Measurements from ENCODE around the gene IFT25.
A peak's percentile ranks its signal among the peaks of the same experiment; 100 is the strongest.

Gene IFT25

DNA sequence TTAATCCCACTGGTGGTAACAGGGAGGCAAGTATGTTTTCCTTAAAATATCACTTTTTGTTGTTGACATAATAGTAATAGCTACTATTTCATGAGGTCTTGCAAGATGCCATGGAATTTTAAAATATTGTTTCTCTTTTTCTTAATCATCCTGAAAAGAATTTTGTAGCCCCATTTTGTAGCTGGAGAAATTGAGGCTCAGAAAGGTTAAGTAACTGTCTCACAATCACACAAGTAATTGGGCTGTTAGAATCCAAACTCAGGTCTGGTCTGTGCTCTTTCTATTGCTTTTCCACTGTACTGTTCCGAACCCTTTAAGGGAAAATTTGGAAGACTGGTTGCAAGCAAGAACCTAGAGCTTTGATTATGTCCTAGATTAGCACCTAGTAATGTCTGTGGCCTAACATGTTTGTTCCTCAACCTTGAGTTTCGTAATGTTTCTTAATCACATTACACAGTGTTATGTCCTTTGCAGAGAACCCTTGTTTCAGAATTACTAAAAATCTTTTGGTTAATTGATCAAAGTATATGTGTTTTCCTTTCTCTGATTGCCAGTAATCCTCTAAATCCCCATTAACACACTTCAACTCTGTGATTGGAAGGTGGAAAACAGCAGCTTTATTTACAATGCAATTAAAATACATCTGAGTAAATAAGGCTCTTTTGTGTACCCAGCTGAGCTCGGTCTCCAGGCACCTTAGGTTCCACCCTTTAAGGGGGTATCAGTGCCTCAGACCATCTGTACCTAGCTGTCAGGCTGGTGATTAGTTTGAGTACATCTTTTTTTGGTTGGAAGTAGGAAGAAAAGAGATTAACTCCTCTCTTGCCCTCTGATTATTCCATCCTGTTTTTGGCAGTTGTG is 11.0 kb upstream of the IFT25 start:
- Histone ChIP-seq H3K9me3 (ENCODE audit: control insufficient read depth, low read length) (no peaks in the 10 kb centered on the region), H3K27ac (ENCODE audit: low read depth, low read length, severe bottlenecking) (peak overlapping the region; percentile 78), H3K4me3 (ENCODE audit: extremely low read depth, insufficient read depth, low read length, poor library complexity, severe bottlenecking) (no peak overlapping the region), H3K36me3 (ENCODE audit: control insufficient read depth, insufficient read depth, low read length) (peaks cover 84% of the 10 kb centered on the region), H3K4me1 (ENCODE audit: control insufficient read depth, insufficient read depth, low read length, poor library complexity, severe bottlenecking) (peaks cover 17% of the 10 kb centered on the region)
- WGBS, 2 experiments (ENCODE audit: insufficient coverage in 2 of 2), result 88 to 93% methylated on average over 1 to 2 of the region's 3 CpGs

DNA sequence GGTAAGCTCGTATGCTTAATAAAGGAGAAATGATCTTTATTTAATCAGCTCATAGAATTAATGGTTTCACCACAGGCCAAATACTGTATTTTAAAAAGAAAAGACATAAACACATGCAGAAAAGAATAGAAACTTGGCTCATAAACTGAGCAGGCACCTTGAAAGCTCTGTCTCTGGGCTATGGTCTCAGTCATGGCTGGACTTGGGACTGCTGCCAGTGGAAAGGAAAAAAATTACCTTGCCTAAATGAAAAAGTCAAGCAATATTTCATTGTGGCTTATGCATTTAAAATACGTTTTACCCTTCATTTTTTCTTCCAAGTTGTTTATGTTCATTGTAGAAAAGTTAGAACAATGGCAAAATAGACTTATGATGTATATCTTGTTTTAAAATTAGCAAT is 8.6 kb upstream of the IFT25 start:
- H3K4me1 ChIP-seq (ENCODE audit: control insufficient read depth, insufficient read depth, low read length, poor library complexity, severe bottlenecking), result peaks cover 17% of the 10 kb centered on the region
- no peaks in the 10 kb centered on the region for H3K9me3 ChIP-seq (ENCODE audit: control insufficient read depth, low read length)
- no CpG with 5 or more reads among the region's 2 CpGs for WGBS, 2 experiments (ENCODE audit: insufficient coverage in 2 of 2)
- peaks cover 76% of the 10 kb centered on the region for H3K36me3 ChIP-seq (ENCODE audit: control insufficient read depth, insufficient read depth, low read length)
- no peak overlapping the region for H3K4me3 ChIP-seq (ENCODE audit: extremely low read depth, insufficient read depth, low read length, poor library complexity, severe bottlenecking)
- no peak overlapping the region for H3K27ac ChIP-seq (ENCODE audit: low read depth, low read length, severe bottlenecking)

GRCh38 chr1:53951697-53952096 is 6.2 kb upstream of the IFT25 start:
- WGBS, 2 experiments (ENCODE audit: insufficient coverage in 2 of 2), result 90 to 100% methylated on average over 4 to 5 of the region's 5 CpGs
- Histone ChIP-seq H3K9me3 (ENCODE audit: control insufficient read depth, low read length) (no peaks in the 10 kb centered on the region), H3K4me3 (ENCODE audit: extremely low read depth, insufficient read depth, low read length, poor library complexity, severe bottlenecking) (no peak overlapping the region), H3K36me3 (ENCODE audit: control insufficient read depth, insufficient read depth, low read length) (peaks cover 70% of the 10 kb centered on the region), H3K4me1 (ENCODE audit: control insufficient read depth, insufficient read depth, low read length, poor library complexity, severe bottlenecking) (peaks cover 12% of the 10 kb centered on the region), H3K27ac (ENCODE audit: low read depth, low read length, severe bottlenecking) (no peak overlapping the region)

- Histone ChIP-seq H3K9me3 (ENCODE audit: control insufficient read depth, low read length) (no peaks in the 10 kb centered on the region), H3K27ac (ENCODE audit: low read depth, low read length, severe bottlenecking) (no peak overlapping the region), H3K36me3 (ENCODE audit: control insufficient read depth, insufficient read depth, low read length) (peaks cover 53% of the 10 kb centered on the region), H3K4me1 (ENCODE audit: control insufficient read depth, insufficient read depth, low read length, poor library complexity, severe bottlenecking) (peaks cover 4% of the 10 kb centered on the region), H3K4me3 (ENCODE audit: extremely low read depth, insufficient read depth, low read length, poor library complexity, severe bottlenecking) (no peak overlapping the region)
- 97 to 100% methylated on average over 3 of the region's 4 CpGs for WGBS, 2 experiments (ENCODE audit: insufficient coverage in 2 of 2)
These were observed 3.8 kb upstream of the IFT25 start for GRCh38 chr1:53949023-53949990.

DNA sequence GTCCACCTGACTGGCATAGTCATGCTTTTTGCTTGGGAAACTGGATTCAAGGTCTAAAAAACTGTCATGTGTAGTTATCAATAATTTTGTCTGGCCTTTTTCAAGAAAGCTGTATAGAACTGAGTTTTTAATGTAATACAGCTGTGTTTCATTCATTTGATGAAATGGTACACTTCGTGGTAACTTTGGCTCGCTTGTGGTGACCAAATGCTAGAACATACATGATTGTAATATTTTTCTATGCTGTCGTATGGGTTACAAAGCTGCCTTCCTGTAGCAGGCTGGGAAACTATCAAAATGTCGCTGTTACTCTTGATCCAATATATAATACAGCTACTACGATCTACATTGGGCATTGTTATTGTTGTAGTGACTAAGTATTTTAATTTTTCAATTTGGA is 2.8 kb upstream of the IFT25 start:
- 100% methylated on average over 2 of the region's 5 CpGs; no CpG with 5 or more reads in 1 of the 2 experiments for WGBS, 2 experiments (ENCODE audit: insufficient coverage in 2 of 2)
- peaks cover 4% of the 10 kb centered on the region for H3K4me1 ChIP-seq (ENCODE audit: control insufficient read depth, insufficient read depth, low read length, poor library complexity, severe bottlenecking)
- no peaks in the 10 kb centered on the region for H3K9me3 ChIP-seq (ENCODE audit: control insufficient read depth, low read length)
- H3K36me3 ChIP-seq (ENCODE audit: control insufficient read depth, insufficient read depth, low read length), result peaks cover 43% of the 10 kb centered on the region
- H3K4me3 ChIP-seq (ENCODE audit: extremely low read depth, insufficient read depth, low read length, poor library complexity, severe bottlenecking), result no peak overlapping the region
- no peak overlapping the region for H3K27ac ChIP-seq (ENCODE audit: low read depth, low read length, severe bottlenecking)

GRCh38 chr1:53947172-53947907 is 1.8 kb upstream of the IFT25 start:
- Histone ChIP-seq H3K36me3 (ENCODE audit: control insufficient read depth, insufficient read depth, low read length) (peaks cover 33% of the 10 kb centered on the region), H3K4me1 (ENCODE audit: control insufficient read depth, insufficient read depth, low read length, poor library complexity, severe bottlenecking) (peaks cover 4% of the 10 kb centered on the region), H3K27ac (ENCODE audit: low read depth, low read length, severe bottlenecking) (no peak overlapping the region), H3K9me3 (ENCODE audit: control insufficient read depth, low read length) (no peaks in the 10 kb centered on the region), H3K4me3 (ENCODE audit: extremely low read depth, insufficient read depth, low read length, poor library complexity, severe bottlenecking) (peak overlapping the region; percentile 89)
- WGBS, 2 experiments (ENCODE audit: insufficient coverage in 2 of 2), result 35 to 43% methylated on average over 4 of the region's 6 CpGs

DNA sequence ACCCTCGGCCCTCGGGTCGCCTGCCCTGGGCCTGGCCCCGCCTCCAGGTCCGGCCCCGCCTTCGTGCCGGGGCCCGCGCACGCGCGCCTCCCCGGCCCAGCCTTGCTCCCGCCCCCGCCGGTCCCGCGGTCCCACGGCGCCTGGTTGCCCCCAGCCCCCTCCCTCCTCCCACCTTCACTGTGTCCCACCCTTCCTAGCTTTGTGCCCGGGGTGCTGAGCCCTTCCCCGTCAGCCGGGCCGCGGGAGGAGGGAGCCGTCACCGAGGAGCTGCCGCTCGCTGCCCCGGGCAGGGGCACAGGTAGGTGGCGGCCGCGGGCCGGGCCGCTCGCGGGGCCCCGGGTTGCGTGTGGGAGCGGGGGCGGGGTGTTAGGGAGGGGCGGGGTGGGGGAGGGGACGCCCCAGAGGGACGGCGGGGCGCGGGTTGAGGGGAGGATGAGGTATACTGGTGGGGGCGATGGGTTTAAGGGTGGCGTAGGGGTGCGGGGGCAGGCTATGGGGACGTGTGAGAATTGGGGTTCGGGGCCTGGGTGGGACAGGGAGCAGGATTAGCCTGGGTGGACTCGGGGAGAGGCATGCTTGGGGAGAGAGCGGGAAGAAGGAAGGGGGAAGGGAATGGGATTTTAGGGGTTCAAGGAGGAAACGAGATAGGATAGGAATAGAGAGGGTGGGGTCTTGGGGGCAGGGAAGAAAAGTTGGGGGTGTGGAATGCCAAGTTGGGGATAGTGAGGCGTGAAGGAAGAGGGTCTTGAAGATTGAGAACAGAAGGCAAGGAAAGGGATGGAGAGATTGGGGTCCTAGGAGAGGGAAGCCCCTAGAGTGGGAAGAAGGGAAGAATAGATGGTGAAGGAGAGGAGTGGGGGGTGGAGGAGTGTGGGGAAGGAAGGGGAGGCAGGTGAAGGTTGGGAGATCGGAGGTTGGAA is 1.0 kb upstream of the IFT25 start, which contains the start of gene LRRC42:
Gene LRRC42 (plus strand): TSS at position 99 of the 920 bp plus-strand sequence. CDS start 5,650 bp downstream, outside the sequence.
- peak within 1 kb of the TSS; percentile 71 for H3K27ac ChIP-seq (ENCODE audit: low read depth, low read length, severe bottlenecking)
- WGBS, 2 experiments (ENCODE audit: insufficient coverage in 2 of 2), result 1 to 4% methylated on average over 18 to 22 of the region's 58 CpGs

DNA sequence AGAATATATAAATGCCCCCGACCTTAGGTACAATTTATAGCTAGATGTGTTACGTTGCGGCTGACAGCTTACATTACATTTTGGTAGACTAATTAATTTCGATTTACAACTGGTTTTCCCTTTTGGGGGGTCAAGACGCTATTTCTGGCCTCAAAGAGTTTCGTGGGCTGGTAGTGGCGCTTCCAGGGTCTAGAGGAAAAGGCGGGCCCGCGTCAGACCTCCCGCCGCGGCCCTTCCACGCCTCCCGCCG is 391 bp downstream of the IFT25 start:
- 5% methylated on average over 15 of the region's 16 CpGs; no CpG with 5 or more reads in 1 of the 2 experiments for WGBS, 2 experiments (ENCODE audit: insufficient coverage in 2 of 2)
- peak overlapping the region; percentile 71 for H3K27ac ChIP-seq (ENCODE audit: low read depth, low read length, severe bottlenecking)

More for the DNA sequence above, 1.0 kb upstream of the IFT25 start, which contains the start of gene LRRC42:
- Histone ChIP-seq H3K36me3 (ENCODE audit: control insufficient read depth, insufficient read depth, low read length) (peaks cover 31% of the 10 kb centered on the region), H3K4me1 (ENCODE audit: control insufficient read depth, insufficient read depth, low read length, poor library complexity, severe bottlenecking) (peaks cover 4% of the 10 kb centered on the region), H3K4me3 (ENCODE audit: extremely low read depth, insufficient read depth, low read length, poor library complexity, severe bottlenecking) (peak within 1 kb of the TSS; percentile 89), H3K9me3 (ENCODE audit: control insufficient read depth, low read length) (no peaks in the 10 kb centered on the region)

GRCh38 chr1:53944469-53945182 is 873 bp downstream of the IFT25 start:
- Histone ChIP-seq H3K9me3 (ENCODE audit: control insufficient read depth, low read length) (no peaks in the 10 kb centered on the region), H3K4me3 (ENCODE audit: extremely low read depth, insufficient read depth, low read length, poor library complexity, severe bottlenecking) (peak overlapping the region; percentile 89), H3K4me1 (ENCODE audit: control insufficient read depth, insufficient read depth, low read length, poor library complexity, severe bottlenecking) (peaks cover 4% of the 10 kb centered on the region), H3K36me3 (ENCODE audit: control insufficient read depth, insufficient read depth, low read length) (peaks cover 23% of the 10 kb centered on the region), H3K27ac (ENCODE audit: low read depth, low read length, severe bottlenecking) (peak overlapping the region; percentile 71)
- 68 to 90% methylated on average over 11 to 16 of the region's 20 CpGs for WGBS, 2 experiments (ENCODE audit: insufficient coverage in 2 of 2)

More for the DNA sequence above, 391 bp downstream of the IFT25 start:
- Histone ChIP-seq H3K36me3 (ENCODE audit: control insufficient read depth, insufficient read depth, low read length) (peaks cover 25% of the 10 kb centered on the region), H3K4me1 (ENCODE audit: control insufficient read depth, insufficient read depth, low read length, poor library complexity, severe bottlenecking) (peaks cover 4% of the 10 kb centered on the region), H3K4me3 (ENCODE audit: extremely low read depth, insufficient read depth, low read length, poor library complexity, severe bottlenecking) (peak overlapping the region; percentile 89), H3K9me3 (ENCODE audit: control insufficient read depth, low read length) (no peaks in the 10 kb centered on the region)

All from mesodermal cell (in vitro differentiated cells).